Ovary (tissue), 3 donors: ENCODE results near the gene NRCAM.

Experiments
- CTCF ChIP-seq, 3 donors: fragments of 450-650 bp in 2 of 3; fragments of 200-600 bp in 1 of 3; IDR thresholded peaks; one replicate each; pipeline versions ENCODE4 v1.5.1 to v1.8.0; 2016 to 2022; ENCODE audit warnings: antibody characterized with exemption in 3 of 3, mild to moderate bottlenecking in 1 of 3
- EP300 ChIP-seq: sonication (generic); formaldehyde crosslinking; IDR thresholded peaks from one replicate; pipeline ENCODE4 v1.6.1; 2017; ENCODE audit warnings: antibody characterized with exemption
- POLR2A ChIP-seq: fragments of 450-650 bp; IDR thresholded peaks from one replicate; pipeline ENCODE4 v1.6.1; 2017; ENCODE audit warnings: antibody characterized with exemption, mild to moderate bottlenecking, moderate library complexity
- donor health status: DM: no; HTN: no; CAD: no.

GRCh38 chr7:108211382-108212201 lies 244.6 kb downstream of the NRCAM start:
- TF ChIP-seq POLR2A = no peak
- no peak for TF ChIP-seq CTCF (IDR thresholded peaks at IDR 0.05)
- TF ChIP-seq EP300 = no peak
